Caco-2 (cell line): Measurements from ENCODE around the gene FRG2C. TPM values are rescaled to one million over a fixed set of nuclear protein-coding genes. Genes with fewer than 3 reads are reported as not detected.
"Not testable (repeated sequence)": the region's sequence is repeated elsewhere in the genome, so short reads cannot be mapped to it uniquely, and the experiment has no call there.

Source experiments
- BruUV-seq: library from RNA; stranded (reverse); fragments of 400-500 nt; replicated peaks from 2 replicates; lab custom pipeline; 2021; lab: Mats Ljungman, UMichigan
- CTCF ChIA-PET: fragments of 300-600 bp; sonication (Branson Sonifier 250); formaldehyde crosslinking; loops from one replicate; lab custom pipeline; 2022; ENCODE audit warnings: antibody characterized with exemption; lab: Charles Lee
- POLR2A ChIA-PET: fragments of 300-600 bp; sonication (Branson Sonifier 250); formaldehyde crosslinking; loops from one replicate; lab custom pipeline; 2022; ENCODE audit warnings: antibody characterized with exemption; lab: Charles Lee
- DNase-seq, 2 experiments: peaks; one replicate each; pipeline versions ENCODE4 v3.0.0 to v3.0.0-alpha.2; 2020 to 2022
- H3K27me3 ChIP-seq: replicated peaks from 2 replicates; pipeline ENCODE4 v1.6.0; 2011; ENCODE audit warnings: low read length; ENCODE audit not compliant: control insufficient read depth, insufficient read depth
- H3K36me3 ChIP-seq: 2 replicates; pipeline ENCODE4 v1.5.1; 2011; ENCODE audit warnings: low read length; ENCODE audit not compliant: control insufficient read depth, insufficient read depth
- H3K4me1 ChIP-seq: fragments of 250-450 bp; sonication (Bioruptor Pico); 2 replicates; pipeline ENCODE4 v1.5.1; 2020; ENCODE audit warnings: mild to moderate bottlenecking
- H3K4me3 ChIP-seq: 2 replicates; pipeline ENCODE4 v1.5.1; 2011; ENCODE audit warnings: low read depth, mild to moderate bottlenecking, control low read depth, low read length
- H3K9me3 ChIP-seq: fragments of 250-450 bp; sonication (Bioruptor Pico); 2 replicates; pipeline ENCODE4 v1.5.1; 2020; ENCODE audit warnings: mild to moderate bottlenecking, moderate library complexity
- H3K27ac Mint-ChIP-seq: one replicate; pipeline ENCODE4 v1.8.0; 2022; ENCODE audit warnings: mixed read lengths; ENCODE audit not compliant: unreplicated experiment
- H3K27me3 Mint-ChIP-seq: one replicate; pipeline ENCODE4 v1.8.0; 2022; ENCODE audit warnings: mixed read lengths; ENCODE audit not compliant: insufficient read depth, unreplicated experiment
- H3K36me3 Mint-ChIP-seq: one replicate; pipeline ENCODE4 v1.8.0; 2022; ENCODE audit warnings: mild to moderate bottlenecking, mixed read lengths; ENCODE audit not compliant: insufficient read depth, unreplicated experiment
- H3K4me1 Mint-ChIP-seq: one replicate; pipeline ENCODE4 v1.8.0; 2022; ENCODE audit warnings: low read depth, mixed read lengths; ENCODE audit not compliant: unreplicated experiment
- H3K4me3 Mint-ChIP-seq: one replicate; pipeline ENCODE4 v1.8.0; 2022; ENCODE audit warnings: mild to moderate bottlenecking, moderate library complexity, mixed read lengths; ENCODE audit not compliant: unreplicated experiment
- H3K9me3 Mint-ChIP-seq: one replicate; pipeline ENCODE4 v1.8.0; 2022; ENCODE audit warnings: mixed read lengths; ENCODE audit not compliant: unreplicated experiment
- intact Hi-C: fragments of 100-400 bp; cut with micrococcal nuclease; formaldehyde crosslinking; loops from one replicate; pipeline ENCODE4 v1.10.0; 2022; ENCODE audit not compliant: unreplicated experiment
- total RNA-seq: library from RNA; stranded (reverse); gene quantifications from 2 replicates; pipeline ENCODE4 v1.2.3, GENCODE V29; 2022

The FRG2C gene
- total RNA-seq, 1 experiment from 2014 or later, result not detected

DNA sequence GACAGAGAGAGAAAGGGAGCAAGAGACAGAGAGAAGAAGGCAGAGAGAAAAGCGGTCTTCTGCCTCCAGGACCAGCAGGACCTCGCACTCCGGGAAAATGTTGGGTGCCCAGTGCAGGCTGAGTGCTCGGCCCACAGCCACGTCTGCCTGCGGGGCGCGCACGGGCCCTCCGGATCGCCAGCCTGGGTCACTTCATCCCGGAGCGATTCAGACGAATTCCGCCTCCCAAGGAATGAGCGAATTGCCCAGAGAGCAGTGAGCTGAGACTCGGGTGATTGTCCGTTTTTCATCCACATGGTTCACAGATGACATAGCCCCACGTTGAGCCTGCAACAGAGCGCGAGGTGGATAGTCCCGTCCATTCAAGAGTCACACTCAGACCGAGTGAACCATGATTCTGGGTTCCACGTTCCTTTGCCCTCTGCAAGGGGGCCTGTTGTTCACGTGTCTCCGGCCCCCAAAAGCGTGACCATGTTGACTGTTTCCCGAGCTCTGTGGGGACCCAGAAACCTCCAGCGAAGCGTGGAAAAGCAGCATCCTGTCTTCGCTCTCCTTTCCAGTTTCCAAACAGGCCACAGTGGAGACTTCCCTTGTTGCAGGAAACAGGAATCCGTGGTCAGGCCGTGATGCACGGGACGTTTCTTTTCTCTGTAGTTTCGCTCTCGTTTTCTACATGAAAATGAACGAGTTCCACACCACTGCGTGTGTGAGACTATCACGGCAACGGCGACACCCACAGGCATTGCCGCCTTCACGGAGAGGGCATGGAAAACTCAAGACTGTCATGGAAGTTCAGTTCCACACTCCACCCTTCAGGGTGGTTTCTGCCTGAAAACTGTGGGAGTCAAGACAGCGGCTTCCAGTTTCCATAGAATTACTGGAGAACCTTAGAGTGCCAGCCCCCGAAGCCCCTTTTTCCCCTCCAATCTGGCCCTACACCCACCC is 3.9 kb downstream of the FRG2C start:
- DNase-seq, H3K4me3 Mint-ChIP-seq, H3K27ac Mint-ChIP-seq, H3K27me3 Mint-ChIP-seq, H3K4me1 Mint-ChIP-seq, H3K4me1 ChIP-seq, POLR2A ChIA-PET, BruUV-seq, H3K27me3 ChIP-seq, H3K9me3 ChIP-seq, H3K4me3 ChIP-seq, H3K36me3 ChIP-seq, CTCF ChIA-PET, intact Hi-C loops: not testable (repeated sequence)
- H3K36me3 Mint-ChIP-seq, result peaks cover 11% of the 10 kb centered on the region
- peaks cover 45% of the 10 kb centered on the region for H3K9me3 Mint-ChIP-seq

DNA sequence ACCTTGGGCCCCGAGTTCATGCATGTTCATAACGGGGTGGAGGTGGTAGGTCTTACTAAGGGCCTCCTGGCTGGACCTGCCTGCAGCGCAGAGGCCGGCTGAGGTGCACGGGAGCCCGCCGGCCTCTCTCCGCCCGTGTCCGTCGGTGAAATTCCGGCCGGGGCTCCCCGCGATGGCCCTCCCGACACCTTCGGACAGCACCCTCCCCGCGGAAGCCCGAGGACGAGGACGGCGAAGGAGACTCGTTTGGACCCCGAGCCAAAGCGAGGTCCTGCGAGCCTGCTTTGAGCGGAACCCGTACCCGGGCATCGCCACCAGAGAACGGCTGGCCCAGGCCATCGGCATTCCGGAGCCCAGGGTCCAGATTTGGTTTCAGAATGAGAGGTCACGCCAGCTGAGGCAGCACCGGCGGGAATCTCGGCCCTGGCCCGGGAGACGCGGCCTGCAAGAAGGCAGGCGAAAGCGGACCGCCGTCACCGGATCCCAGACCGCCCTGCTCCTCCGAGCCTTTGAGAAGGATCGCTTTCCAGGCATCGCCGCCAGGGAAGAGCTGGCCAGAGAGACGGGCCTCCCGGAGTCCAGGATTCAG is 4.7 kb downstream of the FRG2C start:
- H3K9me3 Mint-ChIP-seq, result peaks cover 51% of the 10 kb centered on the region
- intact Hi-C loops, H3K4me1 ChIP-seq, POLR2A ChIA-PET, H3K36me3 ChIP-seq, H3K27me3 Mint-ChIP-seq, H3K4me1 Mint-ChIP-seq, H3K4me3 ChIP-seq, H3K9me3 ChIP-seq, H3K27me3 ChIP-seq, H3K4me3 Mint-ChIP-seq, BruUV-seq, H3K27ac Mint-ChIP-seq, CTCF ChIA-PET: not testable (repeated sequence)
- peaks cover 11% of the 10 kb centered on the region for H3K36me3 Mint-ChIP-seq
- DNase-seq, result peak; percentile 42 to 86

DNA sequence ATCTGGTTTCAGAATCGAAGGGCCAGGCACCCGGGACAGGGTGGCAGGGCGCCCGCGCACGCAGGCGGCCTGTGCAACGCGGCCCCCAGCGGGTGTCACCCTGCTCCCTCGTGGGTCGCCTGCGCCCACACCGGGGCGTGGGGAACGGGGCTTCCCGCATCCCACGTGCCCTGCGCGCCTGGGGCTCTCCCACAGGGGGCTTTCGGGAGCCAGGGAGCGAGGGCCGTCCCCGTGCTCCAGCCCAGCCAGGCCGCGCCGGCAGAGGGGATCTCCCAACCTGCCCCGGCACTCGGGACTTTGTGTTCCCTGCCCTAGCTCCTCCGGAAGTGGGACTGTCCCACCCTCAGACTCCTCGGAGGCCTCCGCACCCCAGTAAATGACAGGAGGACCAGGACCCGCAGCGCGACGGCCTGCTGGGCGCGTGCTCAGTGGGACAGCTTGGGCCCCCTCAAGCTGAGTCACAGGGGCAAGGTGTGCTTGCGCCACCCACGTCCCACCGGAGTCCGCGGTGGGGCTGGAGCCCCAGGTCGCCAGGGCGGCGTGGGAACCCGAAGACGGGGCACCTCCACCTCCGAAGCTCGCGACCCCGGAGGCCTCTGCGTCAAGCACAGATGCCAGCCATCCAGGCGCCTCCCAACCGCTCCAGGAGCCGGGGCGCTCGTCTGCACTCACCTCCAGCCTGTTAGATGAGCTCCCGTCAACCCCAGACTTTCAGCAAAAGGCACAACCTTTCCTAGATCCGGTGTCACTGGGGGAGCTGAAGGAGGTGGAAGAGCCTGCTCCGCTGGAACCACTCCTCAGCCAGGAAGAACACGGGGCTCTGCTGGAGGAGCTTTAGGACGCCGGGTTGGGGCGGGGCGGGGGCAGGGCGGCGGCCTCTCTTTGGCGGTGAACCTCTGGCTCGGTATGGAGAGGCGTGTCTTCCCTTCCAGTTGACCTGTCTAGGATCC is 5.5 kb downstream of the FRG2C start:
- H3K4me1 ChIP-seq, BruUV-seq, CTCF ChIA-PET, H3K27me3 ChIP-seq, DNase-seq, intact Hi-C loops, H3K36me3 ChIP-seq, H3K4me3 Mint-ChIP-seq, H3K27ac Mint-ChIP-seq, H3K9me3 ChIP-seq, POLR2A ChIA-PET, H3K27me3 Mint-ChIP-seq, H3K4me1 Mint-ChIP-seq, H3K4me3 ChIP-seq: not testable (repeated sequence)
- Mint-ChIP-seq H3K36me3 (peaks cover 11% of the 10 kb centered on the region), H3K9me3 (peaks cover 51% of the 10 kb centered on the region)

DNA sequence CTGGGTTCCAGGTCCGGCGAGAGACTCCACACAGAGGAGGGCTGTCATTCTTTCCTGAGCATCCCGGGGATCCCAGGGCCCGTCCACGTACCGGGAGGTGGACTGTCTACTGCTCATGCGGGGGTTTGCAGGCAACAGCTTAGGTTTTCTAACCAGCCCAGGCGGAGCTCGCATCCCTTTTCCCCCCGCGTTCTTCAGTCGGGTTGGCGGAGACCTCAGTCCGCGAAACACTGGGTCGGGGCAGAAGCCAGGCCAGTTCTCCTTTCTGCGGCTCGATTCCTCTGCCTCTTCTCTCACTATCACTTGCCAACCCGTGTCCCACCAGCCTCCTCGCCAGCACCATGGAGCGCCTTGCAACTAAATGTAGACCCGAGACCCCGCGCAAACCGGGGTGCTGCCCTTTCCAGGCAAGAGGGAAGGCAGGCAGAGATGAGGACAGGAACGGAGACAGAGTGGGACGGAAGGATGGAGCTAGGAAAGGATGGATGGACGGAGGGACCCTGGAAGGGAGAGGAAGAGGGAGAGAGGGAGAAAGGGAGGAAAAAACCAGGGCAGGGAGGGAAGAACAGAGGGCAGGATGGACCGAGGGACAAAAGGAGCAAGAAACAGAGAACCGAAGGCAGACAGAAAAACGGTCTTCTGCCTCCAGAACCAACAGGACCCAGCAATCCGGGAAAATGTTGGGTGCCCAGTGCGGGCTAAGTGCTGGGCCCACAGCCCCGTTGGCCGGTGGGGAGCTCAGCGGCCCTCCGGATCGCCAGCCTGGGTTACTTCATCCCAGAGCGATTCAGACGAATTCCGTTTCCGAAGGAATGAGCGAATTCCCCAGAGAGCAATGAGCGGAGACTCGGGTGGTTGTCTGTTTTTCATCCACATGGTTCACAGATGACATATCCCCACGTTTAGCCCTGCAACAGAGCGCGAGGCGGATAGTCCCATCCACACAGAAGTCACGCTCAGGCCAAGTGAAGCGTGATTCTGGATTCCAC is 6.5 kb downstream of the FRG2C start:
- DNase-seq, H3K4me3 Mint-ChIP-seq, H3K4me3 ChIP-seq, H3K27me3 ChIP-seq, CTCF ChIA-PET, H3K27me3 Mint-ChIP-seq, H3K9me3 ChIP-seq, H3K4me1 Mint-ChIP-seq, BruUV-seq, POLR2A ChIA-PET, H3K27ac Mint-ChIP-seq, H3K36me3 ChIP-seq, intact Hi-C loops, H3K4me1 ChIP-seq: not testable (repeated sequence)
- H3K9me3 Mint-ChIP-seq, result peaks cover 51% of the 10 kb centered on the region
- H3K36me3 Mint-ChIP-seq, result peaks cover 11% of the 10 kb centered on the region

DNA sequence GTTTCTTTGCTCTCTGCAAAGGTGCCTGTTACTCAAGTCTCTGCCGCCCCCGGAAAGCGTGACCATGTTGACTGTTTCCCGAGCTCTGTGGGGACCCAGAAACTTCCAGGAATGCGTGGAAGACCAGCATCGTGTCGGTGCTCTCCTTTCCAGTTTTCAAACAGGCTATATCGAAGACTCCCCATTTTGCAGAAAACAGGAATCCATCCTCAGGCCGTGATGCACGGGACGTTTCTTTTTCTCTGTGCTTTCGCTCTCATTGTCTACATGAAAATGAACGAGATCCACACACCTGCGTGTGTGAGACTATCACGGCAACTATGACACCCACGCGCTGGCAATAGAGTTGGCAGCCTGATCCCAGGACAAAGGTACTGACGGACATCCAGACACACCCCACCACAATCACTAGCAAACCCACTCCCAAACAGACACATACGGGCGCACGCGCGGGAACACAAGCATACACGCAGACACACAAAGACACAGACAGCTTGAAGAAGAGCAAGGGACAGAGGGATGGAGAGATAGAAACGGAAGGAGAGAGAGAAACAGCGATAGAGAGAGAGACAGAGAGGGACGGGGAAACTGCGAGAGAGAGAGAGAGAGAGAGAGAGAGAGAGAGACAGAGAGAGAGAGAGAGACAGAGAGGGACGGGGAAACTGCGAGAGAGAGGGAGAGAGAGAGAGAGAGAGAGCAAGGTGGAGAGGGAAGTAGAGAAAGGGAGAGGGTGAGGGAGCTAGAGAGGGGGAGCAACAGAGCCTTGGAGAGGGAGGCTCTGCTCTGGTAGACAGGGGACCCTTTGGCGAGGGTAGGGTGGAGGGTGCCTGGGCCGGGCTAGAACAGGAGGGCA is 7.4 kb downstream of the FRG2C start:
- H3K36me3 ChIP-seq, intact Hi-C loops, DNase-seq, H3K4me1 ChIP-seq, BruUV-seq, H3K27me3 ChIP-seq, CTCF ChIA-PET, H3K27ac Mint-ChIP-seq, H3K4me3 Mint-ChIP-seq, H3K4me1 Mint-ChIP-seq, POLR2A ChIA-PET, H3K9me3 ChIP-seq, H3K4me3 ChIP-seq, H3K27me3 Mint-ChIP-seq: not testable (repeated sequence)
- H3K36me3 Mint-ChIP-seq, result peaks cover 11% of the 10 kb centered on the region
- H3K9me3 Mint-ChIP-seq, result peaks cover 51% of the 10 kb centered on the region
